ENCODE data around the gene CLECL1. TPM values are rescaled to one million over a fixed set of nuclear protein-coding genes. Genes with fewer than 3 reads are reported as not detected.

The CLECL1 gene
- total and polyA plus RNA-seq, 2 of the 4 experiments (the other 2 are of a cell fraction), result not detected

DNA sequence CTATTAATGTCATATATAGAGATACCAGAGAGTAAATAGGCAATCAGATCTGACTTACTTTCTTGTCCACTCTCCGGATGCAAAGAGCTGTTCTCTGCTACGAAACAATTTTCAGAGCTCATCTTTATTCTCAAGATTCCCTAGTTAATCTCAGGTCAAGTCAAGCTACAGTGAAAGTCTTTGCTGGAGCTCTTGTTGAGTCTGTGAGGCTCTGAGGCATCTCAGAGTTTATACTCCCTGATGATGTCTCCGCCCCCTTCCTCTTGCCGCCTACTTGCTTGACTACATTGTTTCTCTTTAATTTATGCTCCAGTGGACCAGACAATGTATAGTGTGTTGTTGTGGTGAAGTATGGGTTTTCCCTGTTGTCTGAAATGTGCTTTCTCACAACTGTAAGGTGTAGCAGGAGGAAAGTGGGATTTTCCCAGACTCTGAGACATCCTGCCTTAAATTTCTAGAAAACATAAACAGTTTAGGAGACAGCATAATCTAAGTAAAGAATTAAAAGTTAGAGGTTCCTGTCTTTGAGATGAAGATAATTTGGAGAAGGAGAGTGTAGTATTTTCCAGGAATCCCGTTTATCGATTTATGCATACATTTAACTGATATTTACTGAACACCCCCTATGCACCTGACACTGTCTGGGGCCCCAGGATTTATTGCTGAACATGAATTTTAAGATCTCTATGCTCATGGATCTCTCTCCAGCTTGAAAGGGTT lies 28.0 kb upstream of the CLECL1 start, which contains the start of gene CD69:
Gene CD69, minus strand, starts transcription at position 203 of the 720 bp plus-strand sequence. Its CDS starts 81 bp downstream, at position 122.
- Histone ChIP-seq H3K9ac (ENCODE audit: low read depth, low read length) (no peak within 1 kb of the TSS), H3K14ac (replicated peaks; ENCODE audit: low read depth, low read length) (peak within 1 kb of the TSS; percentile 77; the same call in 1 of the 2 replicates), H2BK5ac (ENCODE audit: low read depth, low read length, poor library complexity, severe bottlenecking) (no peak within 1 kb of the TSS), H2BK120ac (ENCODE audit: low read depth, low read length) (no peak within 1 kb of the TSS), H3K18ac (ENCODE audit: low read depth, low read length) (no peak within 1 kb of the TSS), H2BK15ac (ENCODE audit: low read depth, low read length) (no peak within 1 kb of the TSS), H4K5ac (ENCODE audit: low read depth, low read length) (no peak within 1 kb of the TSS), H3K4me1 (ENCODE audit: control insufficient read depth, insufficient read depth, low read length) (no peaks in the 10 kb centered on the region), H3K23ac (ENCODE audit: low read depth, low read length) (no peak within 1 kb of the TSS), H4K8ac (ENCODE audit: low read depth in 2 of 2, low read length in 2 of 2) (no peak within 1 kb of the TSS), H3K56ac (ENCODE audit: extremely low read depth, insufficient read depth, low read length) (no peak within 1 kb of the TSS), H3K27ac (ENCODE audit: insufficient read depth, low read length) (no peak within 1 kb of the TSS), H3K9me3 (ENCODE audit: control insufficient read depth, insufficient read depth, low read length) (no peaks in the 10 kb centered on the region), H4K91ac (ENCODE audit: insufficient read depth, low read depth, low read length) (no peak within 1 kb of the TSS), H2BK20ac (ENCODE audit: low read depth, low read length) (no peak within 1 kb of the TSS; the same call in 1 of the 2 replicates), H3K79me1 (ENCODE audit: low read depth in 1 of 2, low read length in 2 of 2) (no peaks in the 10 kb centered on the region), H3K27me3 (ENCODE audit: control insufficient read depth, insufficient read depth, low read length) (no peaks in the 10 kb centered on the region), H3K9me1 (ENCODE audit: insufficient read depth, low read length) (no peaks in the 10 kb centered on the region), H4K20me1 (ENCODE audit: insufficient read depth, low read length) (no peaks in the 10 kb centered on the region), H2AK9ac (replicated peaks; ENCODE audit: low read depth, low read length, poor library complexity) (no peak within 1 kb of the TSS), H3K4me3 (ENCODE audit: insufficient read depth, low read depth, low read length) (no peak within 1 kb of the TSS), H3K36me3 (ENCODE audit: control insufficient read depth, insufficient read depth, low read length) (no peaks in the 10 kb centered on the region), H2AFZ (replicated peaks; ENCODE audit: low read length, poor library complexity) (no peak within 1 kb of the TSS), H3K4ac (ENCODE audit: low read depth, low read length) (no peak within 1 kb of the TSS), H3K4me2 (ENCODE audit: low read depth, low read length) (peak within 1 kb of the TSS; percentile 10; the same call in 1 of the 2 replicates), H2AK5ac (ENCODE audit: low read depth, low read length) (no peak within 1 kb of the TSS)
- no TSS peak for BruUV-seq (replicated peaks)
- ChIA-PET CTCF (interaction anchor here (1.0 kb wide), 1 partner anchor 10 kb away, joined by 3 read pairs; no protein-coding TSS in a partner anchor), POLR2A (ENCODE audit: unreplicated experiment) (no interaction called here)
- ATAC-seq (ENCODE audit: low read depth) (peak; percentile 46; the same call in 1 of the 2 replicates), DNase-seq (no peak)
- in situ Hi-C loops (cut with MboI; ENCODE audit: low sequenced_read_pairs) (no loop called here), dilution Hi-C loops (cut with HindIII; ENCODE audit: low sequenced_read_pairs, unreplicated experiment) (no loop called here), intact Hi-C loops (cut with micrococcal nuclease) (no loop called here)
- WGBS, 2 experiments (ENCODE audit: extremely low coverage in 2 of 2, insufficient read length in 1 of 2), result no CpG with 5 or more reads among the region's 6 CpGs
- TF ChIP-seq, protein P1, sequence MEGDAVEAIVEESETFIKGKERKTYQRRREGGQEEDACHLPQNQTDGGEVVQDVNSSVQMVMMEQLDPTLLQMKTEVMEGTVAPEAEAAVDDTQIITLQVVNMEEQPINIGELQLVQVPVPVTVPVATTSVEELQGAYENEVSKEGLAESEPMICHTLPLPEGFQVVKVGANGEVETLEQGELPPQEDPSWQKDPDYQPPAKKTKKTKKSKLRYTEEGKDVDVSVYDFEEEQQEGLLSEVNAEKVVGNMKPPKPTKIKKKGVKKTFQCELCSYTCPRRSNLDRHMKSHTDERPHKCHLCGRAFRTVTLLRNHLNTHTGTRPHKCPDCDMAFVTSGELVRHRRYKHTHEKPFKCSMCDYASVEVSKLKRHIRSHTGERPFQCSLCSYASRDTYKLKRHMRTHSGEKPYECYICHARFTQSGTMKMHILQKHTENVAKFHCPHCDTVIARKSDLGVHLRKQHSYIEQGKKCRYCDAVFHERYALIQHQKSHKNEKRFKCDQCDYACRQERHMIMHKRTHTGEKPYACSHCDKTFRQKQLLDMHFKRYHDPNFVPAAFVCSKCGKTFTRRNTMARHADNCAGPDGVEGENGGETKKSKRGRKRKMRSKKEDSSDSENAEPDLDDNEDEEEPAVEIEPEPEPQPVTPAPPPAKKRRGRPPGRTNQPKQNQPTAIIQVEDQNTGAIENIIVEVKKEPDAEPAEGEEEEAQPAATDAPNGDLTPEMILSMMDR (conservative IDR thresholded peaks at IDR 0.05; ENCODE audit: low read depth, low read length), result no peak
- TF ChIP-seq SMC3 (IDR thresholded peaks at IDR 0.05; ENCODE audit: low read depth, low read length) (no peak), FOS (IDR thresholded peaks at IDR 0.05; ENCODE audit: low read depth, low read length) (no peak), RAD21 (IDR thresholded peaks at IDR 0.05; ENCODE audit: low read length) (no peak), NFE2L2 (IDR thresholded peaks at IDR 0.05; ENCODE audit: low read depth, low read length) (no peak), MAFK (IDR thresholded peaks at IDR 0.05; ENCODE audit: low read depth, low read length) (no peak), RFX5 (IDR thresholded peaks at IDR 0.05; ENCODE audit: low read depth, low read length) (no peak), CEBPB (IDR thresholded peaks at IDR 0.05; ENCODE audit: low read depth, low read length) (no peak), MAZ (IDR thresholded peaks at IDR 0.05; ENCODE audit: borderline replicate concordance, low read depth, low read length) (no peak), CHD1 (IDR thresholded peaks at IDR 0.05; ENCODE audit: low read depth, low read length) (no peak), RCOR1 (IDR thresholded peaks at IDR 0.05; ENCODE audit: insufficient replicate concordance, low read length) (no peak), MXI1 (IDR thresholded peaks at IDR 0.05; ENCODE audit: borderline replicate concordance, low read depth, low read length) (no peak), POLR2A (IDR thresholded peaks at IDR 0.05; ENCODE audit: low read depth, low read length) (no peak)
- TF ChIP-seq, protein P2, sequence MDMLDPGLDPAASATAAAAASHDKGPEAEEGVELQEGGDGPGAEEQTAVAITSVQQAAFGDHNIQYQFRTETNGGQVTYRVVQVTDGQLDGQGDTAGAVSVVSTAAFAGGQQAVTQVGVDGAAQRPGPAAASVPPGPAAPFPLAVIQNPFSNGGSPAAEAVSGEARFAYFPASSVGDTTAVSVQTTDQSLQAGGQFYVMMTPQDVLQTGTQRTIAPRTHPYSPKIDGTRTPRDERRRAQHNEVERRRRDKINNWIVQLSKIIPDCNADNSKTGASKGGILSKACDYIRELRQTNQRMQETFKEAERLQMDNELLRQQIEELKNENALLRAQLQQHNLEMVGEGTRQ (IDR thresholded peaks at IDR 0.05; ENCODE audit: low read depth, low read length), result no peak
- TF ChIP-seq, protein P3, sequence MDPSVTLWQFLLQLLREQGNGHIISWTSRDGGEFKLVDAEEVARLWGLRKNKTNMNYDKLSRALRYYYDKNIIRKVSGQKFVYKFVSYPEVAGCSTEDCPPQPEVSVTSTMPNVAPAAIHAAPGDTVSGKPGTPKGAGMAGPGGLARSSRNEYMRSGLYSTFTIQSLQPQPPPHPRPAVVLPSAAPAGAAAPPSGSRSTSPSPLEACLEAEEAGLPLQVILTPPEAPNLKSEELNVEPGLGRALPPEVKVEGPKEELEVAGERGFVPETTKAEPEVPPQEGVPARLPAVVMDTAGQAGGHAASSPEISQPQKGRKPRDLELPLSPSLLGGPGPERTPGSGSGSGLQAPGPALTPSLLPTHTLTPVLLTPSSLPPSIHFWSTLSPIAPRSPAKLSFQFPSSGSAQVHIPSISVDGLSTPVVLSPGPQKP (IDR thresholded peaks at IDR 0.05; ENCODE audit: borderline replicate concordance, low read depth, low read length), result no peak
